ENCODE data around the gene RASA3. TPM values are rescaled to one million over a fixed set of nuclear protein-coding genes. Genes with fewer than 3 reads are reported as not detected.

The RASA3 gene
- total RNA-seq, 5 donors from 2014 or later (not counting 1 experiment from before 2014, with no cell fraction given) = 223 to 267 (median 238) TPM

DNA sequence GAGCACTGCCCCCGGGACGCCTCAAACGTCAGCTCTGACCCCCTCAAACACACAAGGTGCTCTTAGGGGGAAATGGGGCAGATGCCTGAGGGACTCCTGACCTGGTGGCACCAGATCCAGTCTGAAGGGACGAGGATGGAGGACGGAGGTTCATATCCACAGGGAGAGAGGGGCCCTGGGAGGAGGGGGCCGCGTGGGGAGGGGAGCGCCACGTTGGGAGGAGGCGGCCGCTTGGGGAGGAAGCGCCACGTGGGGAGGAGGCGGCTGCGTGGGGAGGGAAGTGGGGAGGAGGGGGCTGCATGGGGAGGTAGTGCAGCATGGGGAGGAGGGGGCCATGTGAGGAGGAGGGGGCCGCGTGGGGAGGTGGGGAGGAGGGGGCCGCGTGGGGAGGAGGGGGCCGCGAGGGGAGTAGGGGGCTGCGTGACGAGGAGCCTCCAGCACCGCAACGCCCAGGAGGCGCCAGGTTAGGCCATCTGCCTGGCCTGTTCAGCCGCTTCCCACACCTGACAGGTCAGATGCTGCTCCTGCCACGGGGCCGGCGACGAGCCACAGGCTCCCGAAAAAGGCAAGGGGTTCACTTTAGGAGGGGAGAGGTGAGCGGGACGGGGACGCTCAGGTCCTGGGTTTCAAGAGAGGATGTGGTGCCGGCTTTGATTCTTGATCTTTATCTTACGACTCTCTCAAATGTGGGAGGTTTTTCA is 121.9 kb downstream of the RASA3 start:
- Histone ChIP-seq H3K4me1 (ENCODE audit: control insufficient read depth in 1 of 2, extremely low read depth in 1 of 2, insufficient read depth in 2 of 2, low read length in 2 of 2) (peaks cover 0 to 32% of the 10 kb centered on the region in 2 experiments), H3K27ac (ENCODE audit: low read length) (no peak overlapping the region), H3K4me3 (ENCODE audit: control insufficient read depth in 1 of 2, extremely low read depth in 1 of 2, low read length in 1 of 2) (no peak overlapping the region), H3K36me3 (ENCODE audit: control insufficient read depth in 2 of 2, extremely low read depth in 1 of 2, insufficient read depth in 1 of 2, low read length in 1 of 2) (peaks cover 20 to 70% of the 10 kb centered on the region in 2 donors), H3K27me3 (replicated peaks in 1 of 2; ENCODE audit: control insufficient read depth in 2 of 2, extremely low read depth in 1 of 2, insufficient read depth in 2 of 2, low read length in 1 of 2) (peaks cover 0 to 3% of the 10 kb centered on the region in 2 experiments), H3K9me3 (no peaks in the 10 kb centered on the region)
- Mint-ChIP-seq H3K9me3 (no peaks in the 10 kb centered on the region), H3K36me3 (peaks cover 18% of the 10 kb centered on the region), H3K27me3 (no peaks in the 10 kb centered on the region), H3K4me1 (peaks cover 4 to 7% (median 5%) of the 10 kb centered on the region in 3 donors), H3K4me3 (no peak overlapping the region), H3K27ac (peak overlapping the region; percentile 69 to 82)
- WGBS (ENCODE audit: insufficient coverage) = 81% methylated on average over 17 of the region's 37 CpGs
- ATAC-seq (replicated peaks in 1 of 4) = peak; percentile 42 to 56 (median 51)
- ChIA-PET CTCF (no interaction called here), POLR2A (no interaction called here)
- DNase-seq = peak in 12 of 35 experiments; percentile 7 to 42 (median 20)

DNA sequence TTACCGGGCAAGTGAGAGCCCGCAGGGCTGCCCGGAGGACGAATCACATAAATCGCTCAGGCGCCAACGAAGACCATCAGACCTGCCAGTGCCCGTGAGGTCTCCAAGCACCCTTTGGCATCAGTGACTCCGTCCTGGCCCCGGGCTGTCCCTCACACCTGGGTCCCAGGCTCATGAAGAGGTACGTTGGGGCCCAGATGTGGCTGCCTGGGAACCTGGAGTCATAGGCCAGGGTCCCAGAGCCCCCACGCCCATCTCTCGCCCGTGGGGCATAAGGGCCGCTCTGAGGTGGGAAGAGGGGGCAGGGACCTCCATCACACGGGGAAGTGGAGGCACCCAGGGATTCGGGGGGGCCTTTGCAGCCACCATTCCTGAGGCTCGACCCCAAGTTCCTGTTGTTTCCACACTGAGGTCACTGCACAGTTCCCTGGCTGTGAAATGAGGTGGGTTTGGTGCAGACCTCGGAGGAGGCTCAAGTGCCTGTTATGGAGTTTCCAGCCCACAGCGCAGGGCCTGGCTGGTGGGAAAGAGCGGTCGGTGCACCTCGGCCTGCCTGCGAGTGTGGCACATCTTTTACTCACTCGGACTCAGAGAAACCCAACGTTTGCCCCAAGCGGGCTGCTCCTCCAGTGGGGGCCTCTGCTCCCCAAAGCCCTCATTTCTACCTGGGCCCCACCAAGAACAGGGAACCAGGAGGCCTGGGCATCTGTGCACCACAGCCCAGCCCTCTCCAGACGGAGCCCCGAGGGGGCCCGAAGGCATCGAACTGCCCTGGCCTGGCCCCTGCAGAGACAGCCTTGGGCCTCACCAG is 122.6 kb downstream of the RASA3 start:
- H3K4me3 Mint-ChIP-seq = no peak overlapping the region

GRCh38 chr13:114008964-114009589 is 123.3 kb downstream of the RASA3 start:
- ATAC-seq (replicated peaks in 1 of 4) = no peak
- peaks cover 26% of the 10 kb centered on the region for H3K36me3 Mint-ChIP-seq
- CTCF ChIA-PET = no interaction called here
- no peak overlapping the region for H3K27ac Mint-ChIP-seq
- H3K27me3 Mint-ChIP-seq = no peaks in the 10 kb centered on the region
- Histone ChIP-seq H3K4me3 (ENCODE audit: control insufficient read depth in 1 of 2, extremely low read depth in 1 of 2, low read length in 1 of 2) (no peak overlapping the region), H3K9me3 (no peaks in the 10 kb centered on the region), H3K4me1 (ENCODE audit: control insufficient read depth in 1 of 2, extremely low read depth in 1 of 2, insufficient read depth in 2 of 2, low read length in 2 of 2) (peaks cover 0 to 22% of the 10 kb centered on the region in 2 experiments), H3K36me3 (ENCODE audit: control insufficient read depth in 2 of 2, extremely low read depth in 1 of 2, insufficient read depth in 1 of 2, low read length in 1 of 2) (peaks cover 20 to 69% of the 10 kb centered on the region in 2 donors), H3K27ac (ENCODE audit: low read length) (no peak overlapping the region), H3K27me3 (replicated peaks in 1 of 2; ENCODE audit: control insufficient read depth in 2 of 2, extremely low read depth in 1 of 2, insufficient read depth in 2 of 2, low read length in 1 of 2) (no peaks in the 10 kb centered on the region)
- DNase-seq = no peak
- WGBS (ENCODE audit: insufficient coverage) = 92% methylated on average over 33 of the region's 33 CpGs
- peaks cover 4 to 7% (median 5%) of the 10 kb centered on the region in 3 donors for H3K4me1 Mint-ChIP-seq
- no peaks in the 10 kb centered on the region for H3K9me3 Mint-ChIP-seq
- H3K4me3 Mint-ChIP-seq = peak overlapping the region in 1 of 3 donors; percentile 6
- POLR2A ChIA-PET = no interaction called here

More for the DNA sequence above, 122.6 kb downstream of the RASA3 start:
- Histone ChIP-seq H3K36me3 (ENCODE audit: control insufficient read depth in 2 of 2, extremely low read depth in 1 of 2, insufficient read depth in 1 of 2, low read length in 1 of 2) (peaks cover 20 to 70% of the 10 kb centered on the region in 2 donors), H3K27ac (ENCODE audit: low read length) (no peak overlapping the region), H3K4me1 (ENCODE audit: control insufficient read depth in 1 of 2, extremely low read depth in 1 of 2, insufficient read depth in 2 of 2, low read length in 2 of 2) (peaks cover 0 to 29% of the 10 kb centered on the region in 2 experiments), H3K4me3 (ENCODE audit: control insufficient read depth in 1 of 2, extremely low read depth in 1 of 2, low read length in 1 of 2) (no peak overlapping the region), H3K27me3 (replicated peaks in 1 of 2; ENCODE audit: control insufficient read depth in 2 of 2, extremely low read depth in 1 of 2, insufficient read depth in 2 of 2, low read length in 1 of 2) (peaks cover 0 to 1% of the 10 kb centered on the region in 2 experiments), H3K9me3 (no peaks in the 10 kb centered on the region)
- POLR2A ChIA-PET = no interaction called here
- 96% methylated on average over 27 of the region's 31 CpGs for WGBS (ENCODE audit: insufficient coverage)
- CTCF ChIA-PET = no interaction called here
- ATAC-seq (replicated peaks in 1 of 4) (no peak), DNase-seq (no peak)
- no peaks in the 10 kb centered on the region for H3K27me3 Mint-ChIP-seq
- H3K36me3 Mint-ChIP-seq = peaks cover 20% of the 10 kb centered on the region
- peaks cover 4 to 7% (median 5%) of the 10 kb centered on the region in 3 donors for H3K4me1 Mint-ChIP-seq
- no peaks in the 10 kb centered on the region for H3K9me3 Mint-ChIP-seq
- no peak overlapping the region for H3K27ac Mint-ChIP-seq

DNA sequence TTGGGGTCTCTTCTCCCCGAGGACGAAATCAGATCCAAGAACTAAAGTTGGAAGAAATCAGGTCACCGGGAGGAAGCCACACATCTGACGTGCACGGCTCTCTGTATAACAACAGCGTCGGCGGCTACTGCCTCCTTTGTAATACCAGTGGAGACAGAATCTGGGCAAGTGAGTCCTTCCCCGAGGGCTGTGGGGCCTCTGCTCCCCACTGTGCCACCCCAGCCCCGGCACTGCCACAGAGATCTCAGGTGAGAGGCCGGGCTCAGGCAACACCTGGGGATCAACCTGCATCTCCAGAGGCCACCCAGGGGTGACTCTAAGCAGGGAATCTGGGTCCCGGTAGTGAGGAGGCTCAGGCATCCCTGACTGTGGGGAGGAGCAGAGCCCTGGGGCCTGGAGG is 124.9 kb downstream of the RASA3 start:
- H3K4me3 ChIP-seq (ENCODE audit: control insufficient read depth in 1 of 2, extremely low read depth in 1 of 2, low read length in 1 of 2) = no peak overlapping the region
- Mint-ChIP-seq H3K36me3 (peaks cover 30% of the 10 kb centered on the region), H3K4me1 (peaks cover 4 to 7% (median 5%) of the 10 kb centered on the region in 3 donors), H3K9me3 (no peaks in the 10 kb centered on the region), H3K4me3 (no peak overlapping the region), H3K27me3 (no peaks in the 10 kb centered on the region), H3K27ac (peak overlapping the region in 1 of 2 donors; percentile 22)
- POLR2A ChIA-PET = no interaction called here
- ATAC-seq (replicated peaks in 1 of 4) (no peak), DNase-seq (no peak)
- WGBS (ENCODE audit: insufficient coverage) = 94% methylated on average over 10 of the region's 12 CpGs
- CTCF ChIA-PET = no interaction called here
- H3K9me3 ChIP-seq = no peaks in the 10 kb centered on the region
- H3K36me3 ChIP-seq (ENCODE audit: control insufficient read depth in 2 of 2, extremely low read depth in 1 of 2, insufficient read depth in 1 of 2, low read length in 1 of 2) = peaks cover 18 to 62% of the 10 kb centered on the region in 2 donors
- H3K27me3 ChIP-seq (replicated peaks in 1 of 2; ENCODE audit: control insufficient read depth in 2 of 2, extremely low read depth in 1 of 2, insufficient read depth in 2 of 2, low read length in 1 of 2) = no peaks in the 10 kb centered on the region
- no peak overlapping the region for H3K27ac ChIP-seq (ENCODE audit: low read length)
- H3K4me1 ChIP-seq (ENCODE audit: control insufficient read depth in 1 of 2, extremely low read depth in 1 of 2, insufficient read depth in 2 of 2, low read length in 2 of 2) = peaks cover 0 to 15% of the 10 kb centered on the region in 2 experiments

GRCh38 chr13:114005206-114005724 is 127.2 kb downstream of the RASA3 start:
- H3K27ac ChIP-seq (ENCODE audit: low read length) = no peak overlapping the region
- H3K27me3 Mint-ChIP-seq = no peaks in the 10 kb centered on the region
- no peak overlapping the region for H3K4me3 ChIP-seq (ENCODE audit: control insufficient read depth in 1 of 2, extremely low read depth in 1 of 2, low read length in 1 of 2)
- POLR2A ChIA-PET = no interaction called here
- no peaks in the 10 kb centered on the region for H3K4me1 Mint-ChIP-seq
- peaks cover 18 to 64% of the 10 kb centered on the region in 2 donors for H3K36me3 ChIP-seq (ENCODE audit: control insufficient read depth in 2 of 2, extremely low read depth in 1 of 2, insufficient read depth in 1 of 2, low read length in 1 of 2)
- H3K36me3 Mint-ChIP-seq = peaks cover 35% of the 10 kb centered on the region
- H3K27me3 ChIP-seq (replicated peaks in 1 of 2; ENCODE audit: control insufficient read depth in 2 of 2, extremely low read depth in 1 of 2, insufficient read depth in 2 of 2, low read length in 1 of 2) = no peaks in the 10 kb centered on the region
- no peak for DNase-seq
- WGBS (ENCODE audit: insufficient coverage) = 91% methylated on average over 12 of the region's 15 CpGs
- peak in 1 of 4 experiments; percentile 7 for ATAC-seq (replicated peaks in 1 of 4)
- no peak overlapping the region for H3K27ac Mint-ChIP-seq
- CTCF ChIA-PET = no interaction called here
- peaks cover 0 to 3% of the 10 kb centered on the region in 2 experiments for H3K4me1 ChIP-seq (ENCODE audit: control insufficient read depth in 1 of 2, extremely low read depth in 1 of 2, insufficient read depth in 2 of 2, low read length in 2 of 2)
- no peak overlapping the region for H3K4me3 Mint-ChIP-seq
- no peaks in the 10 kb centered on the region for H3K9me3 ChIP-seq
- no peaks in the 10 kb centered on the region for H3K9me3 Mint-ChIP-seq
